H1 (cell line): ENCODE results near the gene TYW5.

ENCODE experiments used
- CBX5 ChIP-seq: fragments of 300-800, 300-1000 bp; sonication (generic); IDR thresholded peaks from 2 replicates; pipeline ENCODE4 v1.7.1; 2016; ENCODE audit warnings: antibody characterized with exemption, low read length, low read depth
- CTBP2 ChIP-seq: IDR thresholded peaks from 2 replicates; pipeline ENCODE4 v1.7.0; 2011; ENCODE audit warnings: borderline replicate concordance, mild to moderate bottlenecking, moderate library complexity, mixed read lengths, low read length; ENCODE audit not compliant: insufficient read depth, insufficient read length
- EZH2 ChIP-seq: fragments of 200-600 bp; sonication (generic); IDR thresholded peaks from 2 replicates; pipeline ENCODE4 v1.7.1; 2012; ENCODE audit warnings: low read depth, mild to moderate bottlenecking, moderate library complexity, low read length, inconsistent platforms; ENCODE audit not compliant: severe bottlenecking
- FOSL1 ChIP-seq: IDR thresholded peaks from 2 replicates; pipeline ENCODE4 v1.6.1; 2011; ENCODE audit warnings: mild to moderate bottlenecking, low read depth, low read length, moderate library complexity; ENCODE audit not compliant: insufficient read depth
- NANOG ChIP-seq: IDR thresholded peaks from 2 replicates; pipeline ENCODE4 v1.6.1; 2011; ENCODE audit warnings: low read length, low read depth, mild to moderate bottlenecking, inconsistent platforms; ENCODE audit not compliant: insufficient read depth, poor library complexity, severe bottlenecking
- POLR2A ChIP-seq, 2 experiments: IDR thresholded peaks; 1 replicate in 1 of 2; 2 replicates in 1 of 2; pipeline ENCODE4 v1.6.1; 2011; ENCODE audit warnings: low read depth in 2 of 2, low read length in 2 of 2, mild to moderate bottlenecking in 2 of 2; ENCODE audit errors: control extremely low read depth in 1 of 2
- RXRA ChIP-seq: IDR thresholded peaks from 2 replicates; pipeline ENCODE4 v1.6.1; 2011; ENCODE audit warnings: low read depth, mild to moderate bottlenecking, low read length, moderate library complexity; ENCODE audit not compliant: insufficient read depth
- SIX5 ChIP-seq: IDR thresholded peaks from 2 replicates; pipeline ENCODE4 v1.6.1; 2011; ENCODE audit warnings: mild to moderate bottlenecking, low read depth, low read length
- TF ChIP-seq, protein P1 (sequence below), 3 experiments: IDR thresholded peaks; 1 replicate in 2 of 3; 2 replicates in 1 of 3; pipeline versions ENCODE4 v1.5.1 to v1.6.1; 2011; ENCODE audit warnings: low read length in 3 of 3, mild to moderate bottlenecking in 3 of 3, inconsistent platforms in 2 of 3, low read depth in 1 of 3, moderate library complexity in 1 of 3; ENCODE audit not compliant: insufficient read depth in 1 of 3; ENCODE audit errors: control extremely low read depth in 1 of 3
- TF ChIP-seq, protein P2 (sequence below): IDR thresholded peaks from 2 replicates; pipeline ENCODE4 v1.6.1; 2012; ENCODE audit warnings: inconsistent platforms

DNA sequence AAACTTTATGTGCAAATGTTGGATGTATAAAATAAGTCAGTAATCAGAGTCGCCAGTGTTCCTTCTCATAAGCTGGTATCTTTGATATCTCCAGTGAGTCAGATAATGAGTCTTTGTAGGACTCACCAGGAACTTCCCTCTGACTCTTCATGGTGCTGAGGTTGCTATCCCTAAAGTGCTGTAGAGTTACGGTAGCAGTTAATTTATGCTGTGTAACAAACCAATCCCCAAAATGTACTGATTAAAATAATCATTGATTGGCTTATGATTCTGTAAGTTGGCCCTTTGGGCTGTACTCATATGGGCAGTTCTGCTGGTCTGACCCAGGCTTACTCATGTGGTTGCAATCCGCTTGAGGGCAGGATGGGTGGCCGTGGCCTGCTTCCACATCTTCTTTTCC lies 43.9 kb upstream of the TYW5 start:
- TF ChIP-seq, protein P1, sequence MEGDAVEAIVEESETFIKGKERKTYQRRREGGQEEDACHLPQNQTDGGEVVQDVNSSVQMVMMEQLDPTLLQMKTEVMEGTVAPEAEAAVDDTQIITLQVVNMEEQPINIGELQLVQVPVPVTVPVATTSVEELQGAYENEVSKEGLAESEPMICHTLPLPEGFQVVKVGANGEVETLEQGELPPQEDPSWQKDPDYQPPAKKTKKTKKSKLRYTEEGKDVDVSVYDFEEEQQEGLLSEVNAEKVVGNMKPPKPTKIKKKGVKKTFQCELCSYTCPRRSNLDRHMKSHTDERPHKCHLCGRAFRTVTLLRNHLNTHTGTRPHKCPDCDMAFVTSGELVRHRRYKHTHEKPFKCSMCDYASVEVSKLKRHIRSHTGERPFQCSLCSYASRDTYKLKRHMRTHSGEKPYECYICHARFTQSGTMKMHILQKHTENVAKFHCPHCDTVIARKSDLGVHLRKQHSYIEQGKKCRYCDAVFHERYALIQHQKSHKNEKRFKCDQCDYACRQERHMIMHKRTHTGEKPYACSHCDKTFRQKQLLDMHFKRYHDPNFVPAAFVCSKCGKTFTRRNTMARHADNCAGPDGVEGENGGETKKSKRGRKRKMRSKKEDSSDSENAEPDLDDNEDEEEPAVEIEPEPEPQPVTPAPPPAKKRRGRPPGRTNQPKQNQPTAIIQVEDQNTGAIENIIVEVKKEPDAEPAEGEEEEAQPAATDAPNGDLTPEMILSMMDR (IDR thresholded peaks at IDR 0.05; ENCODE audit: control extremely low read depth in 1 of 3, insufficient read depth in 1 of 3, low read depth in 1 of 3, low read length in 3 of 3) = no peak
- TF ChIP-seq CTBP2 = no peak
- no peak for TF ChIP-seq RXRA
- no peak for TF ChIP-seq CBX5
- TF ChIP-seq NANOG = no peak
- no peak for TF ChIP-seq POLR2A (IDR thresholded peaks at IDR 0.05; ENCODE audit: control extremely low read depth in 1 of 2, low read depth in 2 of 2, low read length in 2 of 2)
- no peak for TF ChIP-seq FOSL1
- TF ChIP-seq, protein P2, sequence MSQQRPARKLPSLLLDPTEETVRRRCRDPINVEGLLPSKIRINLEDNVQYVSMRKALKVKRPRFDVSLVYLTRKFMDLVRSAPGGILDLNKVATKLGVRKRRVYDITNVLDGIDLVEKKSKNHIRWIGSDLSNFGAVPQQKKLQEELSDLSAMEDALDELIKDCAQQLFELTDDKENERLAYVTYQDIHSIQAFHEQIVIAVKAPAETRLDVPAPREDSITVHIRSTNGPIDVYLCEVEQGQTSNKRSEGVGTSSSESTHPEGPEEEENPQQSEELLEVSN = no peak
- no peak for TF ChIP-seq SIX5
- no peak for TF ChIP-seq EZH2
